ENCODE results near the gene INSIG2.

INSIG2 gene

GRCh38 chr2:118131771-118132170, 43.5 kb downstream of the INSIG2 start:
- no peak for TF ChIP-seq CTCF (IDR thresholded peaks at IDR 0.05; ENCODE audit: extremely low read depth, insufficient read depth, missing control alignments)
- in situ Hi-C loops (cut with MboI; ENCODE audit: low pct_unique_long_range_greater_than_20kb, low sequenced_read_pairs, unreplicated experiment) = no loop called here
- DNase-seq (ENCODE audit: low spot score) = no peak

GRCh38 chr2:118133916-118134315, 45.6 kb downstream of the INSIG2 start:
- no peak for TF ChIP-seq CTCF (IDR thresholded peaks at IDR 0.05; ENCODE audit: extremely low read depth, insufficient read depth, missing control alignments)
- in situ Hi-C loops (cut with MboI; ENCODE audit: low pct_unique_long_range_greater_than_20kb, low sequenced_read_pairs, unreplicated experiment) = no loop called here
- DNase-seq (ENCODE audit: low spot score) = no peak

GRCh38 chr2:118134650-118135049, 46.4 kb downstream of the INSIG2 start:
- DNase-seq (ENCODE audit: low spot score) = no peak
- TF ChIP-seq CTCF (IDR thresholded peaks at IDR 0.05; ENCODE audit: extremely low read depth, insufficient read depth, missing control alignments) = no peak
- in situ Hi-C loops (cut with MboI; ENCODE audit: low pct_unique_long_range_greater_than_20kb, low sequenced_read_pairs, unreplicated experiment) = no loop called here

GRCh38 chr2:118145207-118145606, 56.9 kb downstream of the INSIG2 start:
- no peak for DNase-seq (ENCODE audit: low spot score)
- in situ Hi-C loops (cut with MboI; ENCODE audit: low pct_unique_long_range_greater_than_20kb, low sequenced_read_pairs, unreplicated experiment) = no loop called here
- TF ChIP-seq CTCF (IDR thresholded peaks at IDR 0.05; ENCODE audit: extremely low read depth, insufficient read depth, missing control alignments) = no peak

- in situ Hi-C loops (cut with MboI; ENCODE audit: low pct_unique_long_range_greater_than_20kb, low sequenced_read_pairs, unreplicated experiment) = no loop called here
- TF ChIP-seq CTCF (IDR thresholded peaks at IDR 0.05; ENCODE audit: extremely low read depth, insufficient read depth, missing control alignments) = no peak
- no peak for DNase-seq (ENCODE audit: low spot score)
These were observed 57.5 kb downstream of the INSIG2 start for GRCh38 chr2:118145806-118146205.

GRCh38 chr2:118146315-118147283, 58.3 kb downstream of the INSIG2 start:
- in situ Hi-C loops (cut with MboI; ENCODE audit: low pct_unique_long_range_greater_than_20kb, low sequenced_read_pairs, unreplicated experiment) = no loop called here
- no peak for TF ChIP-seq CTCF (IDR thresholded peaks at IDR 0.05; ENCODE audit: extremely low read depth, insufficient read depth, missing control alignments)
- DNase-seq (ENCODE audit: low spot score) = no peak

All from GM13977 (cell line).